BLaER1 (cell line): Measurements from ENCODE around the gene MAP1LC3A.

ENCODE experiments used
- H3K27ac ChIP-seq: shearing (Covaris generic); formaldehyde crosslinking; 2 replicates; pipeline ENCODE4 v1.8.1; 2022
- H3K27me3 ChIP-seq: shearing (Covaris generic); formaldehyde crosslinking; 2 replicates; pipeline ENCODE4 v1.8.1; 2022
- H3K36me3 ChIP-seq: shearing (Covaris generic); formaldehyde crosslinking; 2 replicates; pipeline ENCODE4 v1.8.1; 2022
- H3K4me1 ChIP-seq: shearing (Covaris generic); formaldehyde crosslinking; 2 replicates; pipeline ENCODE4 v1.8.1; 2022
- H3K4me2 ChIP-seq: shearing (Covaris generic); formaldehyde crosslinking; 2 replicates; pipeline ENCODE4 v1.8.1; 2022
- H3K4me3 ChIP-seq: shearing (Covaris generic); formaldehyde crosslinking; 2 replicates; pipeline ENCODE4 v1.8.1; 2022
- H3K9ac ChIP-seq: shearing (Covaris generic); formaldehyde crosslinking; 2 replicates; pipeline ENCODE4 v1.8.1; 2022
- H3K9me3 ChIP-seq: shearing (Covaris generic); formaldehyde crosslinking; 2 replicates; pipeline ENCODE4 v1.8.1; 2022
- H4K20me1 ChIP-seq: shearing (Covaris generic); formaldehyde crosslinking; 2 replicates; pipeline ENCODE4 v1.8.1; 2022
- Cebpa-rat ChIP-seq: shearing (Covaris generic); IDR thresholded peaks from 2 replicates; pipeline ENCODE4 v1.8.1; 2022

Gene MAP1LC3A

DNA sequence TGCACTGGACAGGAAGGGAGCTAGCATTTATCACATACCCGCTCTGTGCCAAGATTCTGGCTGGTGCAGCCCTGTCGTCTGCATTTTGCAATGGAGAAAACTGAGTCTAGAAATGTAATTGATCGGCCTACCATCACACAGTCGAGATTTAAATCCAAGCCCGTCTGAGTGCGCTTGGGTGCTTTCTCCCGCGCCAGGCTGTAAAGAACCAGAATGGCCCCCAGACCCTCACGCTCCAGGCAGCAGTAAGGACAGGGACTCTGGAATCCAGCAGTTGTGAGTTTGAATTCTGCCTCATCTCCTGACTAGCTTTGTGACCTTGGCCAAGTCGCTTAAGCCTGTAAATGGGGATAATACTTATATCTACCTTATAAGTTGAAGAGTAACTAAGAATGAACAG lies 31.5 kb upstream of the MAP1LC3A start:
- no peak overlapping the region for H3K4me3 ChIP-seq
- H3K27me3 ChIP-seq: no peaks in the 10 kb centered on the region
- no peak for TF ChIP-seq Cebpa-rat
- H3K4me2 ChIP-seq: no peak overlapping the region
- peaks cover 11% of the 10 kb centered on the region for H3K4me1 ChIP-seq
- H3K27ac ChIP-seq: no peak overlapping the region
- peaks cover 94% of the 10 kb centered on the region for H4K20me1 ChIP-seq
- H3K9me3 ChIP-seq: no peaks in the 10 kb centered on the region
- peaks cover 78% of the 10 kb centered on the region for H3K36me3 ChIP-seq
- H3K9ac ChIP-seq: no peak overlapping the region

DNA sequence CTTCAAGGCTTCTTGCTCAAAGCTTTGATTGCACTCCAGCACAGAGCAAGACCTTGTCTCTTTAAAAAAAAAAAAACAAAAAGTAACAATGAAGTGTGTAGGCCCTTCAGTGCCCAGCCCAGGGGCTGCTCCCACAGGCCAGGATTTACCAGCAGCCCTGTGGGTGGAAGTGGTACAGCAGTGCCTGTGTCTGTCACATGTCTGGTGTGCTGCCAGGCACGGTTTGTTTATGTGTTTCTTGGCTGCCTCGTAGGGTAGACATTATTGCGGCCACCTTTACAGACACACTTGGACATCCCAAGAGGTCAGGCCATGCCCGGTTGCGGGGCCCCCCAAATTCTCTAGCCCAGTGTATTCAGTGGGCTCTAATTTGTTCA lies 29.6 kb upstream of the MAP1LC3A start:
- no peak for TF ChIP-seq Cebpa-rat
- Histone ChIP-seq H3K27me3 (no peaks in the 10 kb centered on the region), H3K4me2 (no peak overlapping the region), H3K9me3 (no peaks in the 10 kb centered on the region), H3K4me1 (peaks cover 7% of the 10 kb centered on the region), H3K4me3 (no peak overlapping the region), H3K36me3 (peaks cover 95% of the 10 kb centered on the region), H4K20me1 (peaks cover 94% of the 10 kb centered on the region), H3K27ac (no peak overlapping the region), H3K9ac (no peak overlapping the region)

DNA sequence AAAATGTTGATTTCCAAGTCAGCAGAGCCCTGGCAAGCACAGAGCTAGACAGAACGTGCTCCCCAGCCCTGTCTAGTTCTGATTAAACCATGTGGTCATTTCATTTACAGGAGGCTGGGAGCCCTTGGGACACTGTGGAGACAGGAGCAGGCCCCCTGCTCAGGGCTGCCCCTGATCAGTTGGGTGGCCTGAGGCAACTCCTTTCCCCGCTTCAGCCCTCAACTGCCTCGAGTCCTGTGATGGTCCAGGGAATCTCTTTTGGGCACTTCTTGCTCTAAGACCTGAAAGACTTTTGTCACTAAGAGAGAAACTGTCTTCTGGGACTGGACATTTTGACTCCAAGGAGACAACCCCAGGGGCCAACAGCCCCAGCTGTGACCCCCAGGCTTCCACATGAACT lies 28.8 kb upstream of the MAP1LC3A start:
- Histone ChIP-seq H3K4me3 (no peak overlapping the region), H3K27me3 (no peaks in the 10 kb centered on the region), H3K27ac (no peak overlapping the region), H3K9ac (no peak overlapping the region), H4K20me1 (peaks cover 94% of the 10 kb centered on the region), H3K4me1 (peaks cover 7% of the 10 kb centered on the region), H3K9me3 (no peaks in the 10 kb centered on the region), H3K36me3 (peaks cover 97% of the 10 kb centered on the region), H3K4me2 (no peak overlapping the region)
- no peak for TF ChIP-seq Cebpa-rat

DNA sequence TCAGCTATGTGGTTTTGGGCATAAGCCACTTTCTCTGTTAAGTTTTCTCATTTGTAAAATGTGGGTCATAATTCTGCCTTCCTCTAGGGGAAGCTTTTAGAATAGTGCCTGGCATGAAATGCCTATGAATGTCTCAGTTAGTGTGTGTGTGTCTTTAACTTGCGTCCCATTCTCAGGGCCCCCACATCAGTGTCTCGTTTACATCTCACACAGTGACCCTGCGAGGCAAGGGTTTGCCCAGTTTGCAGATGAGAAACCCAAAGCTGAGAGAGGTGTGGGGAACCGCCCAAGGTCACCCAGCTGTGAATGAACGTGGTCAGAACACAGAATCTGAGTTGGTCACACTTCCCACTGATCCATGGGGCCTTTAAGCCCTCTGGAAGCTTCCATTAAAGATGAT lies 28.2 kb upstream of the MAP1LC3A start:
- Histone ChIP-seq H3K27ac (no peak overlapping the region), H3K27me3 (no peaks in the 10 kb centered on the region), H3K9me3 (no peaks in the 10 kb centered on the region), H3K9ac (no peak overlapping the region), H4K20me1 (peaks cover 94% of the 10 kb centered on the region), H3K4me1 (peaks cover 7% of the 10 kb centered on the region), H3K36me3 (peaks cover 97% of the 10 kb centered on the region), H3K4me2 (no peak overlapping the region), H3K4me3 (no peak overlapping the region)
- TF ChIP-seq Cebpa-rat: no peak

DNA sequence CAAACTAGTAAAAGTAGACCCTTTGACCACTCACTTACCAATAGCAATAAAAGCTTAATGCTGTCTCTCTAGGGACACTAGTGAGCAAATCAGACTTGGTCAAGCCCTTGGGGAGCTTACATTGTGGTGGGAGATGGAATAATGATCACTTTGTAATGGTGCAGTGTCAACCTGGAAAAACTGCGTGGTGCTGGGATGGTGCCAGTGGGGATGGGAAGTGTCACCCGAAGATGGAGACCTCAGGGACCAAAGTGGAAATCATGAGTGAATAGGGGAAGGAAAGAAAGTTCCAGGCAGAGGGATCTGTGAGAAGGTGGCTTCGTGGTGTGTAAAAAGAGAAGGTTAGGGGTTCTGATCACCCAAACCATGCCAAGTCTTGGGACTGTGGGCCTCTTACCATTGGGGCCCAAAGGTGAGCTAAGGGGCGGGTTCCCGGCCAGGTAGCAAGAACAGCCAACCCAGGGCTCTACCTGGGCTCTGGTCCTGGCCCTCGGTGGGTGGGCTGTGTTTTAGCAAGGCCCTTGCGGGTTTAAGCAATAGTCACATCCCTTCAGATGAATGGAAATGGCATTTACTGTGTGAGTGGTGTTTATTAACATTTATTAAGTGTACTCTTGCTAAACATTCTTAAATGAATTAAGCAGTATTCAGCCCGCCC lies 26.8 kb upstream of the MAP1LC3A start:
- no peak overlapping the region for H3K27ac ChIP-seq
- peaks cover 7% of the 10 kb centered on the region for H3K4me1 ChIP-seq
- H4K20me1 ChIP-seq: peaks cover 84% of the 10 kb centered on the region
- TF ChIP-seq Cebpa-rat: no peak
- no peaks in the 10 kb centered on the region for H3K27me3 ChIP-seq
- no peaks in the 10 kb centered on the region for H3K9me3 ChIP-seq
- no peak overlapping the region for H3K4me3 ChIP-seq
- no peak overlapping the region for H3K4me2 ChIP-seq
- H3K9ac ChIP-seq: no peak overlapping the region
- peaks cover 97% of the 10 kb centered on the region for H3K36me3 ChIP-seq

DNA sequence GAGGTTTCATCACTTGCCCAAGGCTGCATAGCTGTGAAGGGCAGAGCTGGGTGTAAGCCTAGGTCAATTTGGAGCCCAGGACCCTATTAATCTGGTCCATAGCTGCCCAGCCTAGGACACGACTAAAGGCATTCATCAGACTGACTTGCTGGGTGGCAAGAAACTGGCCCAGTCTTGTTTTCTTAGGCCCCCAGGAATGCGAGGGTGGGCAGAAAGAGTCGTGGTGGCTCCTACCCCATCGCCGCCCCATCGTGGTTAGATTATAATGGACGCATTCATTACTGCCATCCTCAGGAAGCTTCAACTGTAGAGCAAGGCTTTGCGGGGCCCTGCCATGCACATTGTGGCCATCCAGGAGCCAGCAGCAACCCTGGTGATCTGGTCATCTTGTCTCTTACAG lies 26.2 kb upstream of the MAP1LC3A start:
- peaks cover 7% of the 10 kb centered on the region for H3K4me1 ChIP-seq
- H3K36me3 ChIP-seq: peaks cover 97% of the 10 kb centered on the region
- no peak for TF ChIP-seq Cebpa-rat
- H3K27ac ChIP-seq: no peak overlapping the region
- H3K4me3 ChIP-seq: no peak overlapping the region
- no peaks in the 10 kb centered on the region for H3K27me3 ChIP-seq
- peaks cover 84% of the 10 kb centered on the region for H4K20me1 ChIP-seq
- no peak overlapping the region for H3K4me2 ChIP-seq
- H3K9ac ChIP-seq: no peak overlapping the region
- no peaks in the 10 kb centered on the region for H3K9me3 ChIP-seq

DNA sequence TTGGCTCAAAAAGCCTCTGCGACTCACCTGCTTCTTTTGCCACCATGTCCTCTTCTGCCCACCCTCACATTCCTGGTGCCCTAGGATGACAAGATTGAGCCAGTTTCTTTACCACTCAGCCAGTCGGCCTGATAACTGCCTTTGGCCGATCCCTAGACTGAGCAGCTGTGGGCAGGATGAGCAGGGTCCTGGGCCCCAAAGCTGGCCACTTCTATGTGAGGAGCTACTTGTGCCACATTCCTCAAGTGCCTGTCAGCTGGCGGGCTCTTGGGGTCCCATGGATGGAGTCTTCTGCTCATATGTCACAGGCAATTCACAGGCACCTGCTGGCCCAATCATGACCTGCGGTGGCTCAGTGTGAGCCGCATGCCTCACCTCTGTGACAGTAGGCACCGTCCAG lies 25.8 kb upstream of the MAP1LC3A start:
- peaks cover 97% of the 10 kb centered on the region for H3K36me3 ChIP-seq
- no peak overlapping the region for H3K4me3 ChIP-seq
- peaks cover 84% of the 10 kb centered on the region for H4K20me1 ChIP-seq
- H3K4me1 ChIP-seq: peaks cover 7% of the 10 kb centered on the region
- no peaks in the 10 kb centered on the region for H3K9me3 ChIP-seq
- no peaks in the 10 kb centered on the region for H3K27me3 ChIP-seq
- H3K27ac ChIP-seq: no peak overlapping the region
- no peak overlapping the region for H3K9ac ChIP-seq
- TF ChIP-seq Cebpa-rat: no peak
- H3K4me2 ChIP-seq: no peak overlapping the region

DNA sequence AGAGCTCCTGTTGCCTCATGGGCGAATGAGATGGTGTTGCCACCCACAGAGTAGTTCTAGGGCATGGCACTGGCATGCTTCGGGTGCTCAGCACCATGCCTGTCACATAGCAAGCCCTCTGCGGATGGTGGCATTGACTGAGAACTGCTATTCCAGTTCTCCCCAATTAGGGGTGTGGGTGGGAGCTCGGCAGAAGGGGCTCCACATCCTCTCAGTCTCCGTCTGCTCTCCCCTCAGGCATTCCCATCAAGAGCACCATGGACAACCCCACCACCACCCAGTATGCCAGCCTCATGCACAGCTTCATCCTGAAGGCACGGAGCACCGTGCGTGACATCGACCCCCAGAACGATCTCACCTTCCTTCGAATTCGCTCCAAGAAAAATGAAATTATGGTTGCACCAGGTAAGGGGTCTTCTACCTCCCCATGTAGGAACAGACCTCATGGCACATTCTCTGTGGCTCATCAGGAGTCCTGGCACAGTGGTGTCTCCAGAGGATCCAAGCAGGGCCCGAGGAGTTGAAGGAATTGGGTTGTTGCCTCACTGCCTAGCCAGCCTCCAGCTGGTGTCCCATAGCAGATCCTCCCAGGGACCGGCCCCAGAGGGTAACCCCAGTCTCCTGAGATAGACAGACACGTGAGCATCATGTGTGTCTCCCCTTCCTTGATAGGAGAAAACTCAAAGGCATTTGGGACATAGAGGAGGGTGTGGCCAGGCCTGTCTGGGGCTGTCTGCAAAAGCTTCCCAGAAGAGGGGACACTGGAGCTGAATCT lies 23.9 kb upstream of the MAP1LC3A start:
- Histone ChIP-seq H3K9ac (no peak overlapping the region), H3K9me3 (no peaks in the 10 kb centered on the region), H3K36me3 (peaks cover 99% of the 10 kb centered on the region), H3K4me2 (no peak overlapping the region), H3K4me1 (peaks cover 7% of the 10 kb centered on the region), H3K4me3 (no peak overlapping the region), H4K20me1 (peaks cover 82% of the 10 kb centered on the region), H3K27ac (no peak overlapping the region), H3K27me3 (no peaks in the 10 kb centered on the region)
- TF ChIP-seq Cebpa-rat: no peak

DNA sequence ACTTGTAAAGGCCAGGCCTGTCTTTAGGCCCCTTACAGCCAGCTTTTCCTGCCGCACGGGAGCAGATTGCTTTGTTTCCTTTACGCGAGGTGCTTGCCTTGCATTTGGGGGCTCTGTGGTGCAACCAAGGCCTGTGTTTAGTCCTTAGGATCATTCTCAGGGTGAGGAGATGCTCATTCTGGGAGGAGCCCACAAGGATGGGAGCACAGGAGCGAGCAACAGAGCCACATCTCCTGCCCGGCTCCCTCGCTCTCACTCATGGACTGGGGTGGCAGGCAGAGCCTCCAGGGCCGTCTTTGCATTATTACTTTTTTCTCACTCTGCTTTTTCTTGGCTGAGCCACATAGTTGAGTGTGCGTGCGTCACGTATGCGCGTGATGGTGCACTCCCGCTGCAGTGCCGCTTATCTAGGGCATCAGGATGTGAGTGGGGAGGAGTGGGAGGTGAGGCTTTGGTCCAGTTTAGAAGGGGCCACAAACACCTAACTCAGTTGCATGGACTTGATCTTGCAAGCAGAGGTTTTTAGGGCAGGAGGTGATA lies 23.1 kb upstream of the MAP1LC3A start:
- no peak for TF ChIP-seq Cebpa-rat
- Histone ChIP-seq H3K4me3 (no peak overlapping the region), H3K27me3 (no peaks in the 10 kb centered on the region), H3K9me3 (no peaks in the 10 kb centered on the region), H3K36me3 (peaks cover 99% of the 10 kb centered on the region), H3K4me1 (peaks cover 7% of the 10 kb centered on the region), H4K20me1 (peaks cover 81% of the 10 kb centered on the region), H3K27ac (no peak overlapping the region), H3K4me2 (no peak overlapping the region), H3K9ac (no peak overlapping the region)

DNA sequence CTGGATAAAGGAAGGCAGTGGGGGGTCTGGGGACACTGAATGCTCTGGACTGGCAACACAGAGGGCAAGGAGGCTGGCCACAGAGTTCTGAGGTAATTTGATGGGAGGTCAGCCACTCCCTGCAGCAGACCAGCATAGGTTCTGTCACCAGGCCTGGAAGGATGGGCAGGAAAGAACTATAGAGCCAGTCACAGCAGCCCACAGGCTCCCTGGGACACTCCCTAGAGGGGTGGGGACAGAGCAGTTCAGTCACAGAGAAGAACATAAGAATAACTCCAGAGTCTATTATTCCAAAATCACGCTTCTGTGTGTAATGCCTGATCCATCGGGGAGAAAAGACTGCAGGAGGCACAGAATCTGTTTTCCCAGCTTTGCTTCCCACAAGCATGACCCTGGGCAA lies 22.7 kb upstream of the MAP1LC3A start:
- no peak for TF ChIP-seq Cebpa-rat
- no peak overlapping the region for H3K4me3 ChIP-seq
- H3K9me3 ChIP-seq: no peaks in the 10 kb centered on the region
- no peaks in the 10 kb centered on the region for H3K27me3 ChIP-seq
- no peak overlapping the region for H3K27ac ChIP-seq
- H3K4me1 ChIP-seq: peaks cover 10% of the 10 kb centered on the region
- peaks cover 81% of the 10 kb centered on the region for H4K20me1 ChIP-seq
- no peak overlapping the region for H3K9ac ChIP-seq
- no peak overlapping the region for H3K4me2 ChIP-seq
- H3K36me3 ChIP-seq: peaks cover 99% of the 10 kb centered on the region
